WERI-Rb-1 (cell line): ENCODE results near the gene OR9G4.

Experiments used
- DNase-seq: peaks from one replicate; pipeline ENCODE4 v3.0.0-alpha.2; 2020
- H3K27ac ChIP-seq: fragments of 250-450 bp; sonication (Bioruptor Pico); 2 replicates; pipeline ENCODE4 v1.5.1; 2020; ENCODE audit warnings: mild to moderate bottlenecking, moderate library complexity
- H3K27me3 ChIP-seq: fragments of 250-450 bp; sonication (Bioruptor Pico); 2 replicates; pipeline ENCODE4 v1.5.1; 2021; ENCODE audit warnings: mild to moderate bottlenecking, low read depth, moderate library complexity; ENCODE audit not compliant: insufficient read depth, severe bottlenecking
- H3K36me3 ChIP-seq: fragments of 250-450 bp; sonication (Bioruptor Pico); 2 replicates; pipeline ENCODE4 v1.5.1; 2020; ENCODE audit warnings: mild to moderate bottlenecking, moderate library complexity
- H3K4me3 ChIP-seq: 2 replicates; pipeline ENCODE4 v1.5.1; 2011; ENCODE audit warnings: low read depth, mild to moderate bottlenecking, control low read depth, low read length
- H3K9me3 ChIP-seq: fragments of 250-450 bp; sonication (Bioruptor Pico); 2 replicates; pipeline ENCODE4 v1.5.1; 2021; ENCODE audit warnings: mild to moderate bottlenecking, moderate library complexity; ENCODE audit not compliant: severe bottlenecking
- TF ChIP-seq, protein P1 (sequence below): IDR thresholded peaks from 2 replicates; pipeline ENCODE4 v1.5.1; 2011; ENCODE audit warnings: low read depth, mild to moderate bottlenecking, control low read depth, inconsistent platforms, low read length

The OR9G4 gene

GRCh38 chr11:56714206-56714605 lies 34.3 kb downstream of the OR9G4 start:
- Histone ChIP-seq H3K27ac (no peak overlapping the region), H3K36me3 (no peaks in the 10 kb centered on the region), H3K9me3 (no peaks in the 10 kb centered on the region), H3K4me3 (no peak overlapping the region), H3K27me3 (peaks cover 8% of the 10 kb centered on the region)
- TF ChIP-seq, protein P1, sequence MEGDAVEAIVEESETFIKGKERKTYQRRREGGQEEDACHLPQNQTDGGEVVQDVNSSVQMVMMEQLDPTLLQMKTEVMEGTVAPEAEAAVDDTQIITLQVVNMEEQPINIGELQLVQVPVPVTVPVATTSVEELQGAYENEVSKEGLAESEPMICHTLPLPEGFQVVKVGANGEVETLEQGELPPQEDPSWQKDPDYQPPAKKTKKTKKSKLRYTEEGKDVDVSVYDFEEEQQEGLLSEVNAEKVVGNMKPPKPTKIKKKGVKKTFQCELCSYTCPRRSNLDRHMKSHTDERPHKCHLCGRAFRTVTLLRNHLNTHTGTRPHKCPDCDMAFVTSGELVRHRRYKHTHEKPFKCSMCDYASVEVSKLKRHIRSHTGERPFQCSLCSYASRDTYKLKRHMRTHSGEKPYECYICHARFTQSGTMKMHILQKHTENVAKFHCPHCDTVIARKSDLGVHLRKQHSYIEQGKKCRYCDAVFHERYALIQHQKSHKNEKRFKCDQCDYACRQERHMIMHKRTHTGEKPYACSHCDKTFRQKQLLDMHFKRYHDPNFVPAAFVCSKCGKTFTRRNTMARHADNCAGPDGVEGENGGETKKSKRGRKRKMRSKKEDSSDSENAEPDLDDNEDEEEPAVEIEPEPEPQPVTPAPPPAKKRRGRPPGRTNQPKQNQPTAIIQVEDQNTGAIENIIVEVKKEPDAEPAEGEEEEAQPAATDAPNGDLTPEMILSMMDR = no peak
- DNase-seq = no peak

- no peaks in the 10 kb centered on the region for H3K9me3 ChIP-seq
- no peaks in the 10 kb centered on the region for H3K36me3 ChIP-seq
- H3K27ac ChIP-seq = no peak overlapping the region
- H3K27me3 ChIP-seq = peaks cover 7% of the 10 kb centered on the region
- no peak overlapping the region for H3K4me3 ChIP-seq
- no peak for DNase-seq
- TF ChIP-seq, protein P1 = no peak
Measured at GRCh38 chr11:56706486-56706885, 42.0 kb downstream of the OR9G4 start.

GRCh38 chr11:56705784-56706396 lies 42.6 kb downstream of the OR9G4 start:
- H3K4me3 ChIP-seq = no peak overlapping the region
- peaks cover 13% of the 10 kb centered on the region for H3K27me3 ChIP-seq
- DNase-seq = no peak
- H3K9me3 ChIP-seq = no peaks in the 10 kb centered on the region
- H3K36me3 ChIP-seq = no peaks in the 10 kb centered on the region
- H3K27ac ChIP-seq = no peak overlapping the region
- TF ChIP-seq, protein P1 = no peak

- H3K9me3 ChIP-seq = no peaks in the 10 kb centered on the region
- H3K4me3 ChIP-seq = no peak overlapping the region
- no peaks in the 10 kb centered on the region for H3K36me3 ChIP-seq
- H3K27me3 ChIP-seq = peaks cover 14% of the 10 kb centered on the region
- no peak for DNase-seq
- TF ChIP-seq, protein P1 = no peak
- no peak overlapping the region for H3K27ac ChIP-seq
Measured at GRCh38 chr11:56700914-56701485, 47.5 kb downstream of the OR9G4 start.

DNA sequence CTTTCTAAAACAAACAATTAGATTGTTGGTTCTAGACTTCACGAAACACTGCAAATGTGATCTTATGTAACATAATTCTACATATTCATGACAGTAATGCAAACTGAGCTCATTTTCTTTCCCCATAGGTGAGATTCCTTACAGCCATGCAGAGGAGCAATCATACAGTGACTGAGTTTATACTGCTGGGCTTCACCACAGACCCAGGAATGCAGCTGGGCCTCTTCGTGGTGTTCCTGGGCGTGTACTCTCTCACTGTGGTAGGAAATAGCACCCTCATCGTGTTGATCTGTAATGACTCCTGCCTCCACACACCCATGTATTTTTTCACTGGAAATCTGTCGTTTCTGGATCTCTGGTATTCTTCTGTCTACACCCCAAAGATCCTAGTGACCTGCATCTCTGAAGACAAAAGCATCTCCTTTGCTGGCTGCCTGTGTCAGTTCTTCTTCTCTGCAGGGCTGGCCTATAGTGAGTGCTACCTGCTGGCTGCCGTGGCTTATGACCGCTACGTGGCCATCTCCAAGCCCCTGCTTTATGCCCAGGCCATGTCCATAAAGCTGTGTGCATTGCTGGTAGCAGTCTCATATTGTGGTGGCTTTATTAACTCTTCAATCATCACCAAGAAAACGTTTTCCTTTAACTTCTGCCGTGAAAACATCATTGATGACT lies 48.1 kb downstream of the OR9G4 start:
- H3K27me3 ChIP-seq = peaks cover 10% of the 10 kb centered on the region
- no peak overlapping the region for H3K27ac ChIP-seq
- no peak overlapping the region for H3K4me3 ChIP-seq
- H3K36me3 ChIP-seq = no peaks in the 10 kb centered on the region
- no peaks in the 10 kb centered on the region for H3K9me3 ChIP-seq
- TF ChIP-seq, protein P1 = no peak
- DNase-seq = no peak

GRCh38 chr11:56698795-56699194 lies 49.7 kb downstream of the OR9G4 start, which contains the start of gene OR9G1:
Gene OR9G1, plus strand, starts transcription at chr11:56699095. Its CDS starts 1,293 bp downstream, at chr11:56700388.
- TF ChIP-seq, protein P1 = no peak
- no peak within 1 kb of the TSS for H3K4me3 ChIP-seq
- no peaks in the 10 kb centered on the region for H3K9me3 ChIP-seq
- no peak for DNase-seq
- peaks cover 10% of the 10 kb centered on the region for H3K27me3 ChIP-seq
- no peak within 1 kb of the TSS for H3K27ac ChIP-seq
- no peaks in the 10 kb centered on the region for H3K36me3 ChIP-seq
